ENCODE measurements around the gene ANGPTL7.

DNA sequence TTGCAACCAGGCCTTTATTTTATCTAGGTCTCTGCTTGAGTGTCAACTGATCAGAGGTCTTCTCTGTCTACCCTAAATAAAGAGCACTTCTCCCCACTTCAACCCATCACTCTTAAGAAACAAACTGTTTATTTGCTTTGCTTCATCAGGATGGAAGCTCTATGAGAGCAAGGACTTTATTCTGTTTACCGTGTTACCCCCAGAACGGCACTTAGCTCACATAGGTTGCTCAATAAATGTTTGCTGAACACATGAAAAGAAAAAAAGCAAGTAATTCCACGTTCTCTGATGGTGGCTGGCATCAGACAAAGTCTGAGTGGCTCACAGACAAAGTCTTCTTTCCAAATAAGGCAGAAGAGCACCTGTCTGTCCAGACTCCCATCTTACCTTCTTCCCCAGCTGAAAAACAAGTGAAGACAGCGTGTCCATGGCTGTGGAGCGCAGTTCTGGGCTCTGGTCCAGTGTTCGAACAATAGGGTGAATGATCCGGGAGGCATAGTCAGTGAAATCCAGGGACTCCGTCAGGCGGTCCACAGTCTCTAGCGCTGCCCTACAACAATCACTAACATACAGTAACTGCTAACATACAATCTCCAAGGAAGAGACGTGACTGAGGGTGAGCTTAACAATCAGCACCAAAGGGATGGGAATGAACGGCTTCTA, 22.9 kb downstream of the ANGPTL7 start:
- TF ChIP-seq GATA2 (IDR thresholded peaks at IDR 0.05; ENCODE audit: low read depth, low read length) (no peak), GATA3 (IDR thresholded peaks at IDR 0.05; ENCODE audit: low read depth, low read length) (no peak)
